ENCODE data around the gene CCT7.

CCT7 gene

DNA sequence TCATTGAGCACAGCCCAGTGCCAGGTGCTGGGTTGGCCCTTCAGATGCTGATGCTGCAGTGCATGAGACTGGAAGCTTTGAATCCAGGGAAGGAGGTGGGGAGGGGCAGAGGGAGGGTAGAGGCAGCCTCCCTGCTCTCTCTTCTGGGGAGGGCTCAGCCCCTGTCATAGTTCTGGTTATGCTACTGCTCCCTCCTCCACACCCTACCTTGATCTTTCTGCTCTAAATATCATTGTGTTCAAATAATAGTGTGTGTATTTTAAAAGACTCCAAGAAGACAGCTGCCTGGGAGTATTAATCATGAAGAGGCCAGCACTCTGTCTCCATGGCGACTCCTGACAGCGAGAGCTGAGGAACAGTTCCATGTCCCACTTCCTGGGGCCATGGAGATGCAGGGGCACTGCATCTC lies 63.0 kb downstream of the CCT7 start:
- no peak for DNase-seq

DNA sequence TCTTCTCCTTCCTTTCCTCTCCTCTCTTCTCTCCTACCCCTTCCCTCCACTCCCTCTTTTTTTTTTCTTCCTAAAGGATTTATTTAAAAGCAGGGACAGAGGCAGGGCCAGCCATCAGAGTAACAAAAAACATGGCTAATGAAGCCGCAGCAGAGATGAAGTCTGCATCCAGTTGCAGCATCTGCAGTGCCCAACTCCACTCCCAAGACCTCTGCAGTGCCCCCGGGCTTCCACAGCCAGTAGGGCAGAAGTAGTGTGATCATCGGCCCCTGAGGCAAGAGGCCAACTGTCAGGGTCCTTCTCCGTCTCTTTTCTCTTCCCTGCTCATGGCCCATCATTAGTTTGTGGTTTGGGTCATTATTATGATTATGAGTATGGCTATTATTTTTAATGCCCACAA lies 63.5 kb downstream of the CCT7 start:
- no peak for DNase-seq

DNA sequence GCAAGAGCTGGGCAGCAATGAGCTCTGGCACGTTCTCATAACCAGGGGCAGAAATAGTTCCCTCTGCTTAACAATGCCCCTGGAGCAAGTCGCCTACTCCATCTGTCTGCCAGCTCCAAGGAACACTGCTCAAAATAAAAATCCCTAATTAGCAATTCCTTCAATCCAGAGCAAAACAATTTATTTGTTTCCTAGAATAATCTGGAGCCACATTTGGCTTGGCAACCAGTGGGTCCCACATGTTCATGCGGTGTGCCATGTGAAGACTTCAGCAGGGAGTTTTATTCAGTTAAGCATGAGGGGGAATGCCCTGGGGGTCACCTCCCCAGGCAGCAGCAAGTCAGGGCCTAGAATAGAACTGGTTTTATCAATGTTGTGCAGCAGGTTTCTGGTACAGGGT lies 66.8 kb downstream of the CCT7 start:
- no peak for DNase-seq

DNA sequence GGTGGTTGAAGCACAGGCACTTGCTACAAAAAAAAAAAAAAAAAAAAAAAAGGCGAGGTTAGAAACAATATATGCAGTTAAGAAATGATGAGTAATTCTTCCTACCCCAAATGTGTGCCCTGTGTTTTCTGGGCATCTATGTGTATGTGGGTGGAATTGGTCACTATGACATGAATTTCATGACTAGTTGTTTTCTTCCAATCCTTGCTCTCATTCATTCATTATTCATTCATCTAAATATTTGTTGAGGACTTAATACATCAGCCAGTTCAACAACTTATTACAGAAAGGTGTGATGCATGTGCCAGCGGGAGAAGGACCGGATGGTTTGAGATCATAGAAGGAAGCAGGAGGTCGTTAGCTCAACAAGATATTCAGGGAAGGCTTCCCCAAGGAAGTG lies 67.5 kb downstream of the CCT7 start:
- no peak for DNase-seq
